Mesothelial cell of epicardium (in vitro differentiated cells): ENCODE results near the gene ADSS1. TPM values are rescaled to one million over a fixed set of nuclear protein-coding genes. Genes with fewer than 3 reads are reported as not detected.
A peak's percentile ranks its signal among the peaks of the same experiment; 100 is the strongest.

Source experiments
- DNase-seq, 2 experiments: peaks; one replicate each; pipeline ENCODE4 v3.0.0; 2021; ENCODE audit warnings: low spot score in 2 of 2; ENCODE audit not compliant: unreplicated experiment in 2 of 2
- H3K27ac Mint-ChIP-seq: 2 replicates; pipeline ENCODE4 v1.8.0; 2021; ENCODE audit warnings: mixed read lengths
- H3K27me3 Mint-ChIP-seq: 2 replicates; pipeline ENCODE4 v1.8.0; 2021; ENCODE audit warnings: low read depth, mixed read lengths
- H3K36me3 Mint-ChIP-seq: 2 replicates; pipeline ENCODE4 v1.8.0; 2021; ENCODE audit warnings: mixed read lengths
- H3K4me1 Mint-ChIP-seq: 2 replicates; pipeline ENCODE4 v1.8.0; 2021; ENCODE audit warnings: mixed read lengths
- H3K4me3 Mint-ChIP-seq: 2 replicates; pipeline ENCODE4 v1.8.0; 2021; ENCODE audit warnings: mild to moderate bottlenecking, moderate library complexity, mixed read lengths
- H3K9me3 Mint-ChIP-seq: 2 replicates; pipeline ENCODE4 v1.8.0; 2021; ENCODE audit warnings: mixed read lengths
- CTCF ChIP-seq: fragments of 200-600 bp; sonication (generic); IDR thresholded peaks from one replicate; pipeline ENCODE4 v1.5.0; 2021; ENCODE audit warnings: antibody characterized with exemption; ENCODE audit not compliant: unreplicated experiment
- total RNA-seq: library from RNA; stranded (reverse); gene quantifications from 3 replicates; pipeline ENCODE4 v1.2.1, GENCODE V29; 2021

The ADSS1 gene
- total RNA-seq, 1 donor from 2014 or later = 17.1 TPM

- H3K4me3 Mint-ChIP-seq = no peak overlapping the region
- no peaks in the 10 kb centered on the region for H3K9me3 Mint-ChIP-seq
- H3K27me3 Mint-ChIP-seq = no peaks in the 10 kb centered on the region
- peaks cover 2% of the 10 kb centered on the region for H3K4me1 Mint-ChIP-seq
- H3K36me3 Mint-ChIP-seq = peaks cover 15% of the 10 kb centered on the region
- DNase-seq = no peak
- no peak overlapping the region for H3K27ac Mint-ChIP-seq
- no peak for TF ChIP-seq CTCF
Measured at GRCh38 chr14:104704252-104704651, 19.8 kb upstream of the ADSS1 start.

GRCh38 chr14:104705340-104706047 lies 18.5 kb upstream of the ADSS1 start:
- H3K4me1 Mint-ChIP-seq = peaks cover 2% of the 10 kb centered on the region
- H3K27me3 Mint-ChIP-seq = no peaks in the 10 kb centered on the region
- no peak overlapping the region for H3K4me3 Mint-ChIP-seq
- no peak overlapping the region for H3K27ac Mint-ChIP-seq
- TF ChIP-seq CTCF = no peak
- DNase-seq = no peak
- peaks cover 15% of the 10 kb centered on the region for H3K36me3 Mint-ChIP-seq
- no peaks in the 10 kb centered on the region for H3K9me3 Mint-ChIP-seq

GRCh38 chr14:104706733-104707607 lies 17.1 kb upstream of the ADSS1 start:
- Mint-ChIP-seq H3K4me1 (peaks cover 2% of the 10 kb centered on the region), H3K27ac (no peak overlapping the region), H3K27me3 (no peaks in the 10 kb centered on the region), H3K4me3 (no peak overlapping the region), H3K36me3 (peaks cover 15% of the 10 kb centered on the region), H3K9me3 (no peaks in the 10 kb centered on the region)
- TF ChIP-seq CTCF = no peak
- DNase-seq = no peak

DNA sequence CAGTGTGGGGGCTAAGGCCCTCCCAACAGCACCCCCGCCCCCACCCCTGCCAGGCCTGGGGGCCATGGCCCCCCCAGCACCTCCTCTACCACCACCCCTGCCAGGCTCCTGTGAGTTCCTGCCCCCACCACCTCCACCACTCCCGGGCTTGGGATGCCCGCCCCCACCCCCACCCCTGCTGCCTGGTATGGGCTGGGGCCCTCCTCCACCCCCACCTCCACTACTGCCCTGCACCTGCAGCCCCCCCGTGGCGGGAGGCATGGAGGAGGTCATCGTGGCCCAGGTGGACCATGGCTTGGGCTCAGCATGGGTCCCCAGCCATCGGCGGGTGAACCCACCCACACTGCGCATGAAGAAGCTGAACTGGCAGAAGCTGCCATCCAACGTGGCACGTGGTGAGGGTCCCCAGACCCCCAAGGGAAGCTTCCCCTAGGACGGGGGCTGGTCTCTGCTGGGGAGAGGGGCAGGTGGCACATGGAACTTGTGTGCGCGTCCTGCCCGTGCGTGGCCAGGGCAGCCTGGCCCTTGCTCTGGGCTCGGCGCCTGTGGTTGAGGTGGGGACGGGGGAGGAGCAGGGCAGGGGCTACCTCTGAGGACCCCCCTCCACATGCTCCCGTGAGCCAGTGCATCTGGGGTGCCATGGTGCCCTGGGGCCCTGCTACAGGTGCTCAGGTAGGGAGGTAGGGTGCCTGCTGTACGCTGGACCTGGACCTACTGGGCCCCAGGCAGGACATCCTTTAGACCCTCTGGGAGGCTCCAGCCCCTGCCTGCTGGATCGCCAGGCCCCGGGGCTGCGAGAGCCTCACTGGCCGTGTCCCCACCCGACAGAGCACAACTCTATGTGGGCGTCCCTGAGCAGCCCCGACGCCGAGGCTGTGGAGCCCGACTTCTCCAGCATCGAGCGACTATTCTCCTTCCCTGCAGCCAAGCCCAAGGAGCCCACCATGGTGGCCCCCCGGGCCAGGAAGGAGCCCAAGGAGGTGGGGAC lies 16.1 kb upstream of the ADSS1 start:
- no peak for DNase-seq
- Mint-ChIP-seq H3K9me3 (no peaks in the 10 kb centered on the region), H3K27ac (no peak overlapping the region), H3K4me3 (no peak overlapping the region), H3K4me1 (peaks cover 2% of the 10 kb centered on the region), H3K36me3 (peaks cover 15% of the 10 kb centered on the region), H3K27me3 (no peaks in the 10 kb centered on the region)
- no peak for TF ChIP-seq CTCF

- no peak overlapping the region for H3K27ac Mint-ChIP-seq
- peaks cover 11% of the 10 kb centered on the region for H3K36me3 Mint-ChIP-seq
- no peaks in the 10 kb centered on the region for H3K9me3 Mint-ChIP-seq
- peaks cover 2% of the 10 kb centered on the region for H3K4me1 Mint-ChIP-seq
- no peak overlapping the region for H3K4me3 Mint-ChIP-seq
- peak; percentile 96 for TF ChIP-seq CTCF
- peak; percentile 64 to 86 for DNase-seq
- no peaks in the 10 kb centered on the region for H3K27me3 Mint-ChIP-seq
Measured at GRCh38 chr14:104708606-104709268, 15.3 kb upstream of the ADSS1 start.
